Measurements from ENCODE around the gene SLC35D1. TPM values are rescaled to one million over a fixed set of nuclear protein-coding genes. Genes with fewer than 3 reads are reported as not detected.
"Not testable (repeated sequence)": the region's sequence is repeated elsewhere in the genome, so short reads cannot be mapped to it uniquely, and the experiment has no call there.

Gene SLC35D1
- total RNA-seq, 2 donors from 2014 or later = 48.1 to 75.9 TPM

- H3K36me3 ChIP-seq = peaks cover 11% of the 10 kb centered on the region
- H3K9ac ChIP-seq (ENCODE audit: low read depth in 2 of 2, low read length in 2 of 2) = no peak overlapping the region
- TF ChIP-seq, protein P1, sequence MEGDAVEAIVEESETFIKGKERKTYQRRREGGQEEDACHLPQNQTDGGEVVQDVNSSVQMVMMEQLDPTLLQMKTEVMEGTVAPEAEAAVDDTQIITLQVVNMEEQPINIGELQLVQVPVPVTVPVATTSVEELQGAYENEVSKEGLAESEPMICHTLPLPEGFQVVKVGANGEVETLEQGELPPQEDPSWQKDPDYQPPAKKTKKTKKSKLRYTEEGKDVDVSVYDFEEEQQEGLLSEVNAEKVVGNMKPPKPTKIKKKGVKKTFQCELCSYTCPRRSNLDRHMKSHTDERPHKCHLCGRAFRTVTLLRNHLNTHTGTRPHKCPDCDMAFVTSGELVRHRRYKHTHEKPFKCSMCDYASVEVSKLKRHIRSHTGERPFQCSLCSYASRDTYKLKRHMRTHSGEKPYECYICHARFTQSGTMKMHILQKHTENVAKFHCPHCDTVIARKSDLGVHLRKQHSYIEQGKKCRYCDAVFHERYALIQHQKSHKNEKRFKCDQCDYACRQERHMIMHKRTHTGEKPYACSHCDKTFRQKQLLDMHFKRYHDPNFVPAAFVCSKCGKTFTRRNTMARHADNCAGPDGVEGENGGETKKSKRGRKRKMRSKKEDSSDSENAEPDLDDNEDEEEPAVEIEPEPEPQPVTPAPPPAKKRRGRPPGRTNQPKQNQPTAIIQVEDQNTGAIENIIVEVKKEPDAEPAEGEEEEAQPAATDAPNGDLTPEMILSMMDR (IDR thresholded peaks at IDR 0.05) = no peak
- intact Hi-C loops (cut with DNase I) = no loop called here
- peaks cover 10% of the 10 kb centered on the region for H3K4me1 ChIP-seq
- H3K27me3 ChIP-seq = no peaks in the 10 kb centered on the region
- peak overlapping the region; percentile 50 for H3K27ac ChIP-seq
- DNase-seq = peak; percentile 50
- peak overlapping the region; percentile 8 for H3K4me3 ChIP-seq
- H3K9me3 ChIP-seq = no peaks in the 10 kb centered on the region
These were observed 72.3 kb downstream of the SLC35D1 start for GRCh38 chr1:66981679-66982078.

- peak overlapping the region; percentile 50 for H3K27ac ChIP-seq
- no peaks in the 10 kb centered on the region for H3K27me3 ChIP-seq
- H3K36me3 ChIP-seq = peaks cover 5% of the 10 kb centered on the region
- TF ChIP-seq, protein P1 (IDR thresholded peaks at IDR 0.05) = no peak
- intact Hi-C loops (cut with DNase I) = no loop called here
- H3K9me3 ChIP-seq = no peaks in the 10 kb centered on the region
- no peak overlapping the region for H3K4me3 ChIP-seq
- no peak overlapping the region for H3K9ac ChIP-seq (ENCODE audit: low read depth in 2 of 2, low read length in 2 of 2)
- H3K4me1 ChIP-seq = peaks cover 10% of the 10 kb centered on the region
- DNase-seq = no peak
These were observed 73.1 kb downstream of the SLC35D1 start for GRCh38 chr1:66980745-66981367.

DNA sequence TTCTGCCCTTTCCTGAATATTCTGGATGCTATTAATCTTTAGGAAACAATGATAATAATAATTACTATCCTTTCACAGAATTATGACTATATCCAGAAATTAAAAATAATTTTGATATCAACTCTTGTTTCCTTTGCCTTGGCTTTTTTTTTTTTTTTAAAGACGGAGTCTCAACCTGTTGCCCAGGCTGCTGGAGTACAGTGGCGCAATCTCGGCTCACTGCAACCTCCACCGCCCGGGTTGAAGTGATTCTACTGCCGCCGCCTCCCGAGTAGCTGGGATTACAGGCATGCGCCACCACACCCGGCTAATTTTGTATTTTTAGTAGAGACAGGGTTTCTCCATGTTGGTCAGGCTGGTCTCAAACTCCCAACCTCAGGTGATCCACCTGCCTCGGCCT, 74.3 kb downstream of the SLC35D1 start:
- intact Hi-C loops (cut with DNase I); H3K36me3 ChIP-seq; H3K27me3 ChIP-seq; H3K27ac ChIP-seq; H3K4me3 ChIP-seq; DNase-seq; H3K9me3 ChIP-seq; H3K9ac ChIP-seq (ENCODE audit: low read depth in 2 of 2, low read length in 2 of 2): not testable (repeated sequence)
- H3K4me1 ChIP-seq = peaks cover 10% of the 10 kb centered on the region

DNA sequence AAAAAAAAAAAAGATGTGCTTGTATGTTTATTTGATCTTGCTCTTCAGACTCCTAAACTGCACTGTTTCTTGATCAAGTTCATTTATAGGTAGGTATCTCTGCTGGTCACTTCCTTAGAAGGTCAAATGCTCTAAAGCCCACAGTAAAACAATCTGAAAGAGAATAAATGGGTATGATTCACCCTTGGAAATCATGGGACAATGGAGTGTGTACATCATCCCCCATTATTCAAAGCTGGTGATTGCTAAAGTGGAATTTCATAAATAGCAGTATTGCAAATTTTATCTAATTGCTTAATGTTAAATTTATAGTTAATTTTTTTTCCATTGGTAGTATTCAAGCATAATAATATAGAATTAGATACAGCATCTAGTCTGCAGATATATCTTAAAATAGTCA, 75.7 kb downstream of the SLC35D1 start:
- Histone ChIP-seq H3K9me3 (no peaks in the 10 kb centered on the region), H3K36me3 (peaks cover 5% of the 10 kb centered on the region)
- intact Hi-C loops (cut with DNase I) = no loop called here

GRCh38 chr1:66968574-66968973, 85.4 kb downstream of the SLC35D1 start:
- Histone ChIP-seq H3K36me3 (no peaks in the 10 kb centered on the region), H3K9ac (ENCODE audit: low read depth in 2 of 2, low read length in 2 of 2) (no peak overlapping the region), H3K27me3 (no peaks in the 10 kb centered on the region), H3K9me3 (no peaks in the 10 kb centered on the region), H3K4me3 (no peak overlapping the region), H3K27ac (no peak overlapping the region), H3K4me1 (no peaks in the 10 kb centered on the region)
- no peak for DNase-seq
- intact Hi-C loops (cut with DNase I) = no loop called here
- TF ChIP-seq, protein P1 (IDR thresholded peaks at IDR 0.05) = no peak

More for the DNA sequence above, 75.7 kb downstream of the SLC35D1 start:
- Histone ChIP-seq H3K27me3 (no peaks in the 10 kb centered on the region), H3K4me1 (peaks cover 10% of the 10 kb centered on the region), H3K9ac (ENCODE audit: low read depth in 2 of 2, low read length in 2 of 2) (no peak overlapping the region), H3K4me3 (no peak overlapping the region), H3K27ac (no peak overlapping the region)
- TF ChIP-seq, protein P1 (IDR thresholded peaks at IDR 0.05) = no peak
- DNase-seq = no peak

- H3K4me1 ChIP-seq; H3K27me3 ChIP-seq; H3K9me3 ChIP-seq; H3K4me3 ChIP-seq; H3K9ac ChIP-seq (ENCODE audit: low read depth in 2 of 2, low read length in 2 of 2); DNase-seq; H3K27ac ChIP-seq; H3K36me3 ChIP-seq; intact Hi-C loops (cut with DNase I): not testable (repeated sequence)
These were observed 87.6 kb downstream of the SLC35D1 start for GRCh38 chr1:66966188-66966873.
